Ectodermal cell (in vitro differentiated cells): ENCODE results near the gene ANKS3.

ENCODE experiments used
- H3K27ac ChIP-seq: 2 replicates; pipeline ENCODE4 v1.7.0; 2013; ENCODE audit warnings: mild to moderate bottlenecking, low read depth, low read length; ENCODE audit not compliant: insufficient read depth, poor library complexity, severe bottlenecking
- H3K27me3 ChIP-seq: 2 replicates; pipeline ENCODE4 v1.7.0; 2013; ENCODE audit warnings: mild to moderate bottlenecking, low read length; ENCODE audit not compliant: insufficient read depth, control insufficient read depth, poor library complexity, severe bottlenecking
- H3K36me3 ChIP-seq: one replicate; pipeline ENCODE4 v1.7.0; 2013; ENCODE audit warnings: low read length; ENCODE audit not compliant: control insufficient read depth, insufficient read depth
- H3K4me1 ChIP-seq: one replicate; pipeline ENCODE4 v1.7.0; 2013; ENCODE audit warnings: low read length; ENCODE audit not compliant: control insufficient read depth, insufficient read depth
- H3K4me3 ChIP-seq: 2 replicates; pipeline ENCODE4 v1.7.0; 2013; ENCODE audit warnings: low read depth, low read length, control low read depth; ENCODE audit not compliant: insufficient read depth
- H3K9me3 ChIP-seq: 2 replicates; pipeline ENCODE4 v1.7.0; 2013; ENCODE audit warnings: mild to moderate bottlenecking, low read length, moderate library complexity; ENCODE audit not compliant: control insufficient read depth
- WGBS, 2 experiments: methylation state at CpG; one replicate each; pipeline ENCODE4 v1.1.7; 2013; ENCODE audit warnings: missing lambda C conversion rate in 2 of 2; 5-methylcytosine and 5-hydroxymethylcytosine counted together

The ANKS3 gene

GRCh38 chr16:4753227-4753626 lies 19.2 kb upstream of the ANKS3 start:
- WGBS, 2 experiments = 93 to 96% methylated on average over 11 of the region's 11 CpGs
- peaks cover 34% of the 10 kb centered on the region for H3K36me3 ChIP-seq
- H3K4me3 ChIP-seq = no peak overlapping the region
- no peaks in the 10 kb centered on the region for H3K4me1 ChIP-seq
- no peak overlapping the region for H3K27ac ChIP-seq
- H3K27me3 ChIP-seq = no peaks in the 10 kb centered on the region
- no peaks in the 10 kb centered on the region for H3K9me3 ChIP-seq

GRCh38 chr16:4752351-4753100 lies 18.5 kb upstream of the ANKS3 start:
- Histone ChIP-seq H3K4me1 (peaks cover 2% of the 10 kb centered on the region), H3K27ac (no peak overlapping the region), H3K4me3 (no peak overlapping the region), H3K36me3 (peaks cover 31% of the 10 kb centered on the region), H3K9me3 (no peaks in the 10 kb centered on the region), H3K27me3 (no peaks in the 10 kb centered on the region)
- 96% methylated on average over 44 of the region's 44 CpGs for WGBS, 2 experiments

- 94 to 95% methylated on average over 8 of the region's 8 CpGs for WGBS, 2 experiments
- H3K27ac ChIP-seq = no peak overlapping the region
- no peak overlapping the region for H3K4me3 ChIP-seq
- no peaks in the 10 kb centered on the region for H3K9me3 ChIP-seq
- peaks cover 15% of the 10 kb centered on the region for H3K4me1 ChIP-seq
- H3K36me3 ChIP-seq = peaks cover 25% of the 10 kb centered on the region
- no peaks in the 10 kb centered on the region for H3K27me3 ChIP-seq
Measured at GRCh38 chr16:4750896-4751295, 16.8 kb upstream of the ANKS3 start.

- Histone ChIP-seq H3K36me3 (peaks cover 15% of the 10 kb centered on the region), H3K9me3 (no peaks in the 10 kb centered on the region), H3K27ac (no peak overlapping the region), H3K4me1 (peaks cover 15% of the 10 kb centered on the region), H3K4me3 (no peak overlapping the region), H3K27me3 (no peaks in the 10 kb centered on the region)
- WGBS, 2 experiments = 92% methylated on average over 10 of the region's 10 CpGs
Measured at GRCh38 chr16:4749700-4750257, 15.7 kb upstream of the ANKS3 start.

GRCh38 chr16:4748682-4749411 lies 14.8 kb upstream of the ANKS3 start:
- WGBS, 2 experiments = 92 to 95% methylated on average over 16 of the region's 16 CpGs
- no peaks in the 10 kb centered on the region for H3K27me3 ChIP-seq
- peaks cover 12% of the 10 kb centered on the region for H3K36me3 ChIP-seq
- no peak overlapping the region for H3K27ac ChIP-seq
- H3K4me1 ChIP-seq = peaks cover 15% of the 10 kb centered on the region
- no peaks in the 10 kb centered on the region for H3K9me3 ChIP-seq
- no peak overlapping the region for H3K4me3 ChIP-seq

GRCh38 chr16:4747906-4748681 lies 14.0 kb upstream of the ANKS3 start:
- no peak overlapping the region for H3K27ac ChIP-seq
- no peaks in the 10 kb centered on the region for H3K27me3 ChIP-seq
- WGBS, 2 experiments = 92 to 94% methylated on average over 14 of the region's 14 CpGs
- H3K9me3 ChIP-seq = no peaks in the 10 kb centered on the region
- no peak overlapping the region for H3K4me3 ChIP-seq
- peaks cover 9% of the 10 kb centered on the region for H3K36me3 ChIP-seq
- peaks cover 15% of the 10 kb centered on the region for H3K4me1 ChIP-seq

GRCh38 chr16:4746991-4747574 lies 13.0 kb upstream of the ANKS3 start:
- no peaks in the 10 kb centered on the region for H3K27me3 ChIP-seq
- H3K4me1 ChIP-seq = peaks cover 15% of the 10 kb centered on the region
- H3K36me3 ChIP-seq = peaks cover 7% of the 10 kb centered on the region
- H3K9me3 ChIP-seq = no peaks in the 10 kb centered on the region
- H3K4me3 ChIP-seq = no peak overlapping the region
- no peak overlapping the region for H3K27ac ChIP-seq
- 68 to 69% methylated on average over 15 of the region's 15 CpGs for WGBS, 2 experiments

GRCh38 chr16:4746215-4746614 lies 12.1 kb upstream of the ANKS3 start:
- 95 to 96% methylated on average over 8 of the region's 8 CpGs for WGBS, 2 experiments
- Histone ChIP-seq H3K4me3 (no peak overlapping the region), H3K36me3 (no peaks in the 10 kb centered on the region), H3K27me3 (no peaks in the 10 kb centered on the region), H3K27ac (no peak overlapping the region), H3K4me1 (peaks cover 15% of the 10 kb centered on the region), H3K9me3 (no peaks in the 10 kb centered on the region)

- Histone ChIP-seq H3K27ac (no peak overlapping the region), H3K9me3 (no peaks in the 10 kb centered on the region), H3K4me1 (peaks cover 15% of the 10 kb centered on the region), H3K4me3 (no peak overlapping the region), H3K27me3 (no peaks in the 10 kb centered on the region), H3K36me3 (no peaks in the 10 kb centered on the region)
- WGBS, 2 experiments = 90% methylated on average over 3 of the region's 3 CpGs
Measured at GRCh38 chr16:4745274-4745569, 11.2 kb upstream of the ANKS3 start.
